SK-N-SH treated with all-trans-retinoic acid at 6 μM for 48 hours (cell line): ENCODE results near the gene MOV10.

Experiments
- ARNTL ChIP-seq: fragments of 450-650 bp; formaldehyde crosslinking; IDR thresholded peaks from 2 replicates; pipeline ENCODE4 v1.5.0; 2020; ENCODE audit warnings: low read depth, mild to moderate bottlenecking, moderate library complexity, borderline replicate concordance
- CREB5 ChIP-seq: fragments of 250-450 bp; sonication (Bioruptor Pico); IDR thresholded peaks from 2 replicates; pipeline ENCODE4 v1.5.1; 2020; ENCODE audit warnings: low read depth, mild to moderate bottlenecking, moderate library complexity
- ESRRG ChIP-seq: fragments of 250-450 bp; sonication (Bioruptor Pico); IDR thresholded peaks from 2 replicates; pipeline ENCODE4 v1.6.1; 2021; ENCODE audit warnings: mild to moderate bottlenecking
- PATZ1 ChIP-seq: fragments of 250-450 bp; sonication (Bioruptor Pico); IDR thresholded peaks from 2 replicates; pipeline ENCODE4 v1.8.0; 2020; ENCODE audit warnings: mild to moderate bottlenecking, moderate library complexity, borderline replicate concordance
- POU6F1 ChIP-seq: fragments of 250-450 bp; sonication (Bioruptor Pico); IDR thresholded peaks from 2 replicates; pipeline ENCODE4 v1.8.0; 2021; ENCODE audit warnings: low read depth, mild to moderate bottlenecking, moderate library complexity, borderline replicate concordance
- RARB ChIP-seq: fragments of 250-450 bp; sonication (Bioruptor Pico); IDR thresholded peaks from 2 replicates; pipeline ENCODE4 v1.8.0; 2021; ENCODE audit warnings: mild to moderate bottlenecking, moderate library complexity
- TSHZ2 ChIP-seq: fragments of 250-450 bp; sonication (Bioruptor Pico); IDR thresholded peaks from 2 replicates; pipeline ENCODE4 v1.5.0; 2020; ENCODE audit warnings: mild to moderate bottlenecking, moderate library complexity
- ZFP30 ChIP-seq: fragments of 450-650 bp; formaldehyde crosslinking; IDR thresholded peaks from 2 replicates; pipeline ENCODE4 v1.5.0; 2022; ENCODE audit warnings: mild to moderate bottlenecking, moderate library complexity
- ZNF565 ChIP-seq: fragments of 450-650 bp; formaldehyde crosslinking; conservative IDR thresholded peaks from 2 replicates; pipeline ENCODE4 v1.5.0; 2020; ENCODE audit warnings: low read depth, mild to moderate bottlenecking, moderate library complexity
- ZNF70 ChIP-seq: fragments of 450-650 bp; formaldehyde crosslinking; IDR thresholded peaks from 2 replicates; pipeline ENCODE4 v1.5.0; 2020; ENCODE audit warnings: mild to moderate bottlenecking, moderate library complexity
- ZNF8 ChIP-seq: fragments of 450-650 bp; formaldehyde crosslinking; IDR thresholded peaks from 2 replicates; pipeline ENCODE4 v1.5.0; 2020; ENCODE audit warnings: mild to moderate bottlenecking, moderate library complexity

GRCh38 chr1:112686417-112686816 lies 12.0 kb downstream of the MOV10 start:
- no peak for TF ChIP-seq PATZ1 (CRISPR knock-in tag)
- no peak for TF ChIP-seq POU6F1 (CRISPR knock-in tag)
- TF ChIP-seq ZNF70 (CRISPR knock-in tag) = no peak
- TF ChIP-seq ZNF8 (CRISPR knock-in tag) = no peak
- no peak for TF ChIP-seq TSHZ2
- no peak for TF ChIP-seq CREB5 (CRISPR knock-in tag)
- no peak for TF ChIP-seq ZNF565 (CRISPR knock-in tag)
- no peak for TF ChIP-seq ZFP30
- TF ChIP-seq ARNTL = no peak
- no peak for TF ChIP-seq ESRRG (CRISPR knock-in tag)
- no peak for TF ChIP-seq RARB (CRISPR knock-in tag)
